Measurements from ENCODE around the gene DPP7.

- no peak for TF ChIP-seq EZH2phosphoT487 (IDR thresholded peaks at IDR 0.05; ENCODE audit: insufficient read depth, low read depth)
- no peak for TF ChIP-seq EZH2 (IDR thresholded peaks at IDR 0.05; ENCODE audit: insufficient read depth, poor library complexity, severe bottlenecking)
Measured at GRCh38 chr9:137082925-137083290, 31.6 kb downstream of the DPP7 start.

Measured in GM23248 (cell line).